AG08395 (cell line): ENCODE results near the gene KRT74.

Experiments
- DNase-seq: peaks from one replicate; pipeline ENCODE4 v3.0.0; 2012; ENCODE audit warnings: mixed read lengths, low spot score

Gene KRT74

GRCh38 chr12:52573306-52573705, 337 bp downstream of the KRT74 start:
- no peak for DNase-seq

GRCh38 chr12:52570511-52570910, 3.1 kb downstream of the KRT74 start:
- no peak for DNase-seq

GRCh38 chr12:52568111-52568510, 5.5 kb downstream of the KRT74 start:
- DNase-seq = no peak

- DNase-seq = no peak
Measured at GRCh38 chr12:52566847-52567291, 6.8 kb downstream of the KRT74 start.

GRCh38 chr12:52564582-52564981, 9.1 kb downstream of the KRT74 start:
- DNase-seq = no peak

- DNase-seq = no peak
Measured at GRCh38 chr12:52561880-52562449, 11.7 kb downstream of the KRT74 start.

GRCh38 chr12:52559979-52560378, 13.7 kb downstream of the KRT74 start:
- DNase-seq = no peak

GRCh38 chr12:52558781-52559445, 14.7 kb downstream of the KRT74 start:
- DNase-seq = no peak

- DNase-seq = no peak
Measured at GRCh38 chr12:52557476-52557875, 16.2 kb downstream of the KRT74 start.

- DNase-seq = no peak
Measured at GRCh38 chr12:52555577-52555976, 18.1 kb downstream of the KRT74 start.

- DNase-seq = no peak
Measured at GRCh38 chr12:52552681-52553195, 20.9 kb downstream of the KRT74 start, which contains the start of gene KRT71. KRT71 (minus strand) TSS chr12:52553145; CDS start chr12:52553077, 68 bp downstream.

- DNase-seq = no peak
Measured at GRCh38 chr12:52552055-52552454, 21.6 kb downstream of the KRT74 start.

GRCh38 chr12:52551216-52551865, 22.3 kb downstream of the KRT74 start:
- DNase-seq = no peak

- no peak for DNase-seq
Measured at GRCh38 chr12:52546126-52546525, 27.5 kb downstream of the KRT74 start.

- peak; percentile 51 for DNase-seq
Measured at GRCh38 chr12:52543985-52544883, 29.4 kb downstream of the KRT74 start.

GRCh38 chr12:52542785-52543318, 30.8 kb downstream of the KRT74 start:
- DNase-seq = no peak

GRCh38 chr12:52542157-52542556, 31.5 kb downstream of the KRT74 start:
- no peak for DNase-seq

- no peak for DNase-seq
Measured at GRCh38 chr12:52541709-52542108, 31.9 kb downstream of the KRT74 start.

GRCh38 chr12:52540531-52540930, 33.1 kb downstream of the KRT74 start:
- DNase-seq = no peak

GRCh38 chr12:52539821-52540173, 33.8 kb downstream of the KRT74 start:
- no peak for DNase-seq

GRCh38 chr12:52539083-52539820, 34.4 kb downstream of the KRT74 start:
- peak; percentile 69 for DNase-seq
